NCI-H345 treated with DMSO at 0.1 percent for 48 hours (cell line): Measurements from ENCODE around the gene AKAP9.
A peak's percentile ranks its signal among the peaks of the same experiment; 100 is the strongest.
"Not testable (repeated sequence)": the region's sequence is repeated elsewhere in the genome, so short reads cannot be mapped to it uniquely, and the experiment has no call there.

ENCODE experiments used
- DNase-seq: peaks from one replicate; lab custom pipeline; 2025; ENCODE audit not compliant: unreplicated experiment; lab: John Stamatoyannopoulos, UW

Gene AKAP9

DNA sequence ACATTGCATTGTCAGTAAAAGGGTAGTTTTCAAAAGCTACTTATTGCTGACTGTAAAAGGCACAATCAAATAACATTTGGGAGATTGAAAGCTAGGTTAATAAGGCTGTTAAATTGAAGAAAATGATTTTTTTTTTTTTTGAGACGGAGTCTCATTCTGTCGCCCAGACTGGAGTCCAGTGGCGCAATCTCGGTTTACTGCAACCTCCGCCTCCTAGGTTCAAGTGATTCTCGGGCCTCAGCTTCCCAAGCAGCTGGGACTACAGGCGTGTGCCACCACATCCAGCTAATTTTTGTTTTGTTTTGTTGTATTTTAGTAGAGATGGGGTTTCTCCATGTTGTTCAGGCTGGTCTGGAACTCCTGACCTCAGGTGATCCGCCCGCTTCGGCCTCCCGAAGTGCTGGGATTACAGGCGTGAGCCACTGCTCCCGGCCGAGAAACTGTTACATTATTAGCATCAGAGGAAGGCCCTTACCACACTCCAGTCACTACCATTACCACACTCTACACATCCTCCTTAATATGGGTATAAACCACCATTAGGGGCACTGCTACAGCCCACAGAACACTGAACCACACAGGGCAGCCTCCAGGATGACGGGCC is 192.6 kb downstream of the AKAP9 start:
- no peak for DNase-seq

DNA sequence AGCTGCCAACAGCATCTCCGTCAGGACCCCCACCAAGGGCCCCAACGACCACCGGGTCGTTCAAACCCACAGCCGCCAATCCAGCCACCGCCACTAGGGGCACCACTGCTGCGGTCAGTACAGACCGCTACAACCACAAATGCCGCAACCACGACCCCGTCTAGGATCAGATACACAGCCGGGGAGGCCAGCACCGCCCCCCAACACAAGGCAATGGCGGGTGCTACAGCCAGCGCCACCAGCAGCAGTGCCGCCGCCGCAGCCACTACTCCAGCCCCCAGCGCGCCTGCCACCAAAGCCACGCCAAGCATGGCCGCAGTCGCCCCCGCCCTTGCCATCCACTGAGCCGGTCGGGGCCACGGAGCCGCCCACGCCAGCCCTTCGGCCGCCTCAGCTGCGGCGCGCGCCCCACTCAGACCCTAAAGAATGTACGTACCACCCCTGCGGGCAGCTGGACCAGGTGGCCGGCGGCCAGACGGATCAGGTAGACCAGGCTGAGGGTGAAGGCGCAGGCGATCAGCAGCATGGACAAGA is 193.1 kb downstream of the AKAP9 start:
- peak; percentile 37 for DNase-seq

DNA sequence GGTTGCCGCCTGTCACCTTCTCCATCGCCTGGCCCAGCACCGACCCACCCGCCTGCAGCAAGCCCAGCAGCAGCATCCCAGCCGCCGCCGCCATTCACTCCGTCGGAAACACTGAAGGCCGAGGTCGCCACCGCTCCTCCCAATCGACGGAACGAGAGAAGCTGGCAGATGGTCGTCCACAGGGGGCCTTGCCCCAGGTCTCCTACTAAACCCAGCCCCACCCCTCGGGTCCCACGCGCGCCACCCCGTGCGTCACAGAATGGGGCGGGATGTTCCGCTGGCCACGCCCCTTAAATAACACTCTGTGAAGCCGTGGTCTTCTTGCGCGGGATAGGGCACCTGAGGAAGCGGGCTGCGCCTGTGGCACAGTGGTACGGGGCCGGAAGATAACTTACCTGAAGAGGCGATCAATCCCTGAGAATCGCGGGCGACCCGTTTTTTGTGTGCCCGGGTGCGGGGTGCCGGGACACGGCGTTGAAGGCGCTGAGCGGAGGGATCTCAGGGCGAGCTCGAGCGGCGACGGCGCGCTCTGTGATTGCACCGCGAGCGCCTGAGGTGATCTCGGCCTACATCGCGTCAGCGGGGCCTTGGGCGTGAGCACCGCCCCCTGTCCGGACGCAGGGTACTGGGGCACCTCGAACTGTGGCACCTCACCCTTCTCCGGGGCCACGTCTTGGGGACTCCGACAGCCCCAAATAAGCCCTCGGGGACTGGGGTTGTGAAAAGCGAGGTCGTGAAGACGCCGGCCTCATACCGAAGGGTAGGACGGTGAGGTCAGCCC is 193.8 kb downstream of the AKAP9 start, which contains the start of gene CYP51A1:
TSS of gene CYP51A1 (minus strand) at position 207 of the 781 bp plus-strand sequence. CDS start at position 94, 113 bp downstream.
- DNase-seq: peak; percentile 86

DNA sequence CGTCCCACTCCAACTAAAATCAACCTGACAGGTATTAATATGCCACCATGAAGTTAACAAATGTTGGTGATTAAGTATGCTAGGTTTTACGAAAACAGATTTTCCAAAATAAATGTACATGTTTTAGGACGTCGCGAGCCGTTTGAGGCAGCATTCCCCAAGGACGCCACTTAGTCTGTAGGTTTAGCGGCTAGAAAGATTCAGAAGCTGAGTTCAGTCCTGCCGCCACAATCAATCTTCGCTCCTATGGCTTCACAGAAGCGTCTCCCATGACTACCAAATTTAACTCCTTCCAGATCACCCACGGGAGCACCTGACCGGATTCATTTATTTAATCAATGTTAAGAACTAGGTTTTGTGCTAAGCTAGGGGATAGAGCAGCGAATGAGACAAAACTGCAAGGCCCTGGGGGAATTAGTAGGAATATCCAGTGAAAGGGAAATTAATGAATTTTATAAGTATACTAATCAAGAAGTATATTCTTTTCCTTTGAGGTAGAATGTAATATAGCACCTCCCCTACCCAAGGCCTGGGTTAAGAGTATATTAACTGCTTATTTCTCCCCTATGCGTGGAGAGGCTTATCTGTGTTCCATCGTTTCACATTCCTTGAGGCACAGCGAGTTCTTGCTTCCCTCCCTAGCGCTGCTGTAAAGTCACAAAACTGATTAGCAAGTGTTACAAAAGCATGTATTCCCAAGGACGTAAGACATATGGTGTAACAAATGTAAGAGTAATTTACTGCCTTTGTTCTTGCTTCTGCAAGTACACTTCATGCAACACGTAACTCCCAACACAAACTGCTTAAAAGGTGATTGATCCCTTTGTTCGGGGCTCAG is 194.6 kb downstream of the AKAP9 start:
- peak; percentile 63 for DNase-seq

DNA sequence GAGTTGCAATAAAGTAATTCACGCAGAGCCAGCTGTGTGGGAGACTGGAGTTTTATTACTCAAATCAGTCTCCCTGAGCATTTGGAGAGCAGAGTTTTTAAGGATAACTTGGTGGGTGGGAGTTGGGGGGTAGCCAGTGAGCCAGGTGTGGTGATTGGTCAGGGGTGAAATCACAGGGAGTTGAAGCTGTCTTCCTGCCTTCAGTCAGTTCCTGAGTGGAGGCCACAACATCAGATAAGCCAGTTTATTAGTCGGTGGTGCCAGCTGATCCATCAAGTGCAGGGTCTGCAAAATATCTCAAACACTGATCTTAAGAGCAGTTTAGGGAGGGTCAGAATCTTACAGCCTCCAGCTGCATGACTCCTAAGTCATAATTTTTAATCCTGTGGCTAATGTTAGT is 196.9 kb downstream of the AKAP9 start:
- DNase-seq: no peak

DNA sequence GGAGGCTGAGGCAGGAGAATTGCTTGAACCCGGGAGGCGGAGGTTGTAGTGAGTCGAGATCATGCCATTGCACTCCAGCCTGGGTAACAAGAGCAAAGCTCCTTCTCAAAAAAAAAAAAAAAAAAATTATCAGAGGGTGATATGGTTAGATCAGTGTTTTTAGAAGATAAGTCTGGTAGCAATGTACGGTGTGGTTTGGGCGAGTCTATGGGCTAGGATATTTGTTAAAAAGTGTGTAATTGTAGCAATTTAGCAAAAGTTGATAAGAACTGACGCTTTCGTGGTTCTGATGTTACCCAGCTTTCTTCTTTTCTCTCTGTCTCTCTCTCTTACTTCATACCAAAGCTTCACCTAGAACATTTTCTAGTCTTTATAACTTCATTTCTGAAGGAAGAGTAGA is 200.5 kb downstream of the AKAP9 start:
- DNase-seq: no peak

DNA sequence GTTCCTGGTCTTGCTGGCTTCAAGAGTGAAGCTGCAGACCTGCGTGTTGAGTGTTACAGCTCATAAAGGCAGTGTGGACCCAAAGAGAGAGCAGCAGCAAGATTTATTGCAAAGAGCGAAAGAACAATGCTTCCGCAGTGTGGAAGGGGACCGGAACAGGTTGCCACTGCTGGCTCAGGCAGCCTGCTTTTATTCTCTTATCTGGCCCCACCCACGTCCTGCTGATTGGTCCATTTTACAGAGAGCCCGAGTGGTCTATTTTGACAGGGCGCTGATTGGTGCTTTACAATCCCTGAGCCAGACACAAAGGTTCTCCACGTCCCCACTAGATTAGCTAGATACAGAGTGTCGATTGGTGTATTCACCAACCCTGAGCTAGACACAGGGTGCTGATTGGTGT is 202.1 kb downstream of the AKAP9 start:
- not testable (repeated sequence) for DNase-seq

DNA sequence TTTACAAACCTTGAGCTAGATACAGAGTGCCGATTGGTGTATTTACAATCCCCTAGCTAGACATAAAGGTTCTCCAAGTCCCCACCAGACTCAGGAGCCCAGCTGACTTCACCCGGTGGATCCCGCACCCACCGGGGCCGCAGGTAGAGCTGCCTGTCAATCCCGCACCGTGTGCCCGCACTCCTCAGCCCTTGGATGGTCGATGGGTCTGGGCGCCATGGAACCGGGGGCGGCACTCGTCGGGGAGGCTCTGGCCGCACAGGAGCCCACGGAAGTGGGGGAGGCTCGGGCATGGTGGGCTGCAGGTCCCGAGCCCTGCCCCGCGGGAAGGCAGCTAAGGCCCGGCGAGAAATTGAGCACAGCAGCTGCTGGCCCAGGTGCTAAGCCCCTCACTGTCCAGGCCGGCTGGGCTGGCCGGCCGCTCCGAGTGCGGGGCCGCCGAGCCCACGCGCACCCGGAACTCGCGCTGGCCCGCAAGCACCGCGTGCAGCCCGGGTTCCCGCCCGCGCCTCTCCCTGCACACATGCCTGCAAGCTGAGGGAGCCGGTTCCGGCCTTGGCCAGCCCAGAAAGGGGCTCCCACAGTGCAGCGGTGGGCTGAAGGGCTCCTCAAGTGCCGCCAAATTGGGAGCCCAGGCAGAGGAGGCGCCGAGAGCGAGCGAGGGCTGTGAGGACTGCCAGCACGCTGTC is 202.7 kb downstream of the AKAP9 start:
- DNase-seq: not testable (repeated sequence)

DNA sequence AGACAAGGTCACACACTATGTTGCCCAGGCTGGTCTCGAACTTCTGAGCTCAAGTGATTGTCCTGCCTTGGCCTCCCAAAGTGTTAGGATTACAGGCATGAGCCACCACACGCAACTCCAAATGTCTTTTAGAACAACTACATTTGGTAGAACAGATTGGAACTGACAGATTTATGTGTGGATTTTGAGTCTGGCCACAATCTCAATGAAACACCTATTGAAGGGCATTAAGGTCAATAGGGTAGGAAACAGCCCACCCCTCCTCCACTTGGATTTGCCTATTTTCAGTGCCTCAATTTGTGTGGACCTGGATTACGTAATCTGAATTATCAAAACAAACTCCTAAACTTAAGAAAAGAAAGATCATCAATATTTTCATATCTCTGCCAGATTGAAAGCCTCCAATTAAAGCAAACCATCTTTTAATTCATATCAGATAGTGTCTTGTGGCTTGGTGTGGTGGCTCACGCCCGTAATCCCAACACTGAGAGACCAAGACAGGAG is 209.1 kb downstream of the AKAP9 start:
- no peak for DNase-seq

DNA sequence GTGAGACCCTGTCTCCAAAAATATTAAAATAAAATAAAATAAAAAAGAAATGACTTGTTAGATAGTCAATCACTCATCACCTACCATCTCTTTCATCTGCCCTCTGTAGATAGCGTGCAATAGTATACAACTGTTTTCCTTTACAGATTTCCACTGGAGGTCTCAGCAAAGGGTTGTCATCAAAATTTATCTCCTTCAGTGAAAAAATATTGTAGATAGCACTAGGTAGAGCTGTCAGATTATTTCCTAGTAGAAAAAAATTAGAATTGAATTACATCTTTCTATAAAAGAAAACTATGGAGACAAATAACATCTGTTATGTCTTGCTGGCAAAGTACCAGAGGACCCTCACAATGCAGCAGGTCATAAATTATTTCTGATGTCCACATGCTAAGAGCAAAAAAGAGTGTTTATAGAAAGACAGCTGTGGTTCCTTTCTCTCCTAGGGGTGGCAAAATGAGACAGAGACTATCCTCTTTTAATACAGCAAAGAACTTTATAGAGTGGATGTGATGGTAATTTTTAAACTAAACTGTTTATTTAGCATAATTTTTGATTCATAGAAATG is 209.9 kb downstream of the AKAP9 start:
- DNase-seq: no peak

DNA sequence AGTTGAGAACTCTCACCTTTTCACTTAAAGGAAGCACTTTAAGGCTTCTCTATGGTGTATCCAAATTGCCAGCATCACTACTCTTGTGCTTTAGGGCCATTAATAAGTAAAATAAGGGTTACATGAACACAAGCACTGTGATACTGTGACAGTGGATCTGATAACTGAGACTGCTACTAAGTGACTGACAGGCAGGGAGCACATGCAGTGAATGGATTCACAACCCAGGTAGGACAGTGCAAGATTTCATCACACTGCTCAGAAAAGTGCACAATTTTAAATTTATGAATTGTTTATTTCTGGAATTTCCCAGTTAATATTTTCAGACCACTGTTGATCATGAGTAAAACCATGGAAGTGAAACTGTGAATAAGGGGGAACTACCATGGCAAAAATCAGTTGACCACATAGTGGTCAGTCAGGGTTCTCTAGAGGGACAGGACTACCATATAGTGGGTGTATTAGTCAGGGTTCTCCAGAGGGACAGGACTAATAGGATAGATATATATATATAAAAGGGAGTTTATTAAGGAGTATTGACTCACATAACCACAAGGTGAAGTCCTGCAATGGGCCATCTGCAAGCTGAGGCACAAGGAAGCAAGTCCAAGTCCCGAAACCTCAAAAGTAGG is 214.6 kb downstream of the AKAP9 start:
- DNase-seq: no peak

DNA sequence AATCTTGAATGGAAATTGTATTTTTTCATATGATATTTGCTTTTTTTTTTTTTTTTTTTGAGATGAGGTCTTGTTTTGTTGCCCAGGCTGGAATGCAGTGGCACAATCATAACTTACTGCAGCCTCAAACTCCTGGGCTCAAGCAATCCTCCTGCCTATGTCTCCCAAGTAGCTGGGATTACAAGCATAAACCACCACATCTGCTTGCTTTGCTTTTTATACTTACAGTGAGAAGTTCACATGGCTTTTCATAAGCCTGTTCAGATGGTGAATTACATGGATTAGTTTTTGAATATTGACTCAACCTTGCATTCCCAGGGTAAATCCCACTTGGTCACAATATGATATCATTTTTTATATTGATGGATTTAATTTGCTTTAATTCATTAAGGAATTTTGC is 216.3 kb downstream of the AKAP9 start:
- no peak for DNase-seq

DNA sequence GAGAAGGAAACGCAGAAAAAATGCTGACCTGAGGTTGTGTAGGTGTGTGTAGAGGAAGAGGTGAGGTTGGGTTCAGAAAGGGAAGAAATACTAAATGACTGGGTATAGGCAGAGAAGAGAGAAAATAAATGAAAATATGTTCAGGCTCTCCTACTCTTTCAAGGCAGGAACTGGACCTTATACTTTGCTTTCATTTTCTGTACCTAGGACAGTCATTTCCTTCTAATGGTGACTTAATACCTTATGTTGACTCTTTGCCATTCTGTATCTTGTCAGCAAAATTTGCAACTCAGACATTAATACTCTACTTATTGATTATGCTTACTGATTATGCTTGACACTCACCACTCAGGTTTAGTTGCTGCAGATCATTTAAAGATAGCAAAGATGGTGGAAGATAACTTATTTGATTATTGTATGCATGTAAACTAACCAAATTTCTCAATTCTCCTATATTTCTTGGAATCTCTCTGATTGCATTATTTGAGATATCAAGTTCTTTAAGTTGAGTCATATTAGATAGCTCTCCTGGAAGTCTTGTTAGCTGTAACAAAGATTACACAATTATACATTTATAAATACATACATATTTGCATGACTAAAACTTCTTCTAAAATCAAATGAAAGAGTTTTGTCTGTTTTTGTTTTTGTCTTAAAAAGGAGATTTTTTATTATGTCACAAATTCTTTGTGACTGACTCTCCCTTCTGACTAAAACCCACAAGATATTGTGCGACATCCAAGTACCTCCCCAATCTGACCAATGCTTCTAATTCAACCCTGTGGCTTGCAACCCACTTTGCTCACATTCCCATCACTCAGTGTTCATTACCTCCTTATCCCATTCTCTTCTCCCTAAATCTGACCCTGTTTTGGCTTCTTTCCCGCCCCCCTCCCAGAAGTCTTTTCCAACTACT is 218.3 kb downstream of the AKAP9 start:
- no peak for DNase-seq
